ENCODE results near the gene STARD7.
A peak's percentile ranks its signal among the peaks of the same experiment; 100 is the strongest.

The STARD7 gene

GRCh38 chr2:96157649-96158553 is 50.7 kb downstream of the STARD7 start:
- WGBS (ENCODE audit: extremely low coverage, insufficient coverage, low lambda C conversion rate), result no CpG with 5 or more reads among the region's 19 CpGs
- H3K4me2 ChIP-seq (ENCODE audit: low read length), result no peak overlapping the region

GRCh38 chr2:96156926-96157648 is 51.5 kb downstream of the STARD7 start:
- DNase-seq, result no peak
- no peaks in the 10 kb centered on the region for H3K36me3 ChIP-seq (ENCODE audit: control insufficient read depth, insufficient read depth, low read length)
- H4K5ac ChIP-seq (ENCODE audit: low read length), result no peak overlapping the region
- no CpG with 5 or more reads among the region's 5 CpGs for WGBS (ENCODE audit: extremely low coverage, insufficient coverage, low lambda C conversion rate)
- H3K4me1 ChIP-seq (ENCODE audit: control insufficient read depth, low read depth, low read length), result no peaks in the 10 kb centered on the region
- H3K4me2 ChIP-seq (ENCODE audit: low read length), result no peak overlapping the region
- H4K8ac ChIP-seq (ENCODE audit: low read depth, low read length), result no peak overlapping the region
- H2AK5ac ChIP-seq (ENCODE audit: low read length), result no peak overlapping the region
- no peaks in the 10 kb centered on the region for H3K27me3 ChIP-seq (ENCODE audit: insufficient read depth, low read length, poor library complexity)
- no peak overlapping the region for H2BK15ac ChIP-seq (replicated peaks; ENCODE audit: low read depth)
- no peak overlapping the region for H2BK120ac ChIP-seq (ENCODE audit: low read depth, low read length)
- no peak overlapping the region for H3K23ac ChIP-seq (ENCODE audit: low read length)
- H3K18ac ChIP-seq (ENCODE audit: low read length), result no peak overlapping the region
- no peak overlapping the region for H3K4ac ChIP-seq (ENCODE audit: low read depth, low read length)
- H3K4me3 ChIP-seq (ENCODE audit: low read length), result no peak overlapping the region
- no peak overlapping the region for H3K56ac ChIP-seq (ENCODE audit: low read length)
- H3K9ac ChIP-seq (ENCODE audit: low read length), result no peak overlapping the region
- H2BK5ac ChIP-seq (ENCODE audit: low read length), result no peak overlapping the region
- H3K79me1 ChIP-seq (ENCODE audit: low read length), result no peaks in the 10 kb centered on the region
- no peak overlapping the region for H3K27ac ChIP-seq (ENCODE audit: low read depth, low read length)
- H3K79me2 ChIP-seq (ENCODE audit: control insufficient read depth, insufficient read depth, low read length), result no peaks in the 10 kb centered on the region

More at GRCh38 chr2:96157649-96158553, 50.7 kb downstream of the STARD7 start:
- no peaks in the 10 kb centered on the region for H3K4me1 ChIP-seq (ENCODE audit: control insufficient read depth, low read depth, low read length)
- no peaks in the 10 kb centered on the region for H3K79me2 ChIP-seq (ENCODE audit: control insufficient read depth, insufficient read depth, low read length)
- H3K4me3 ChIP-seq (ENCODE audit: low read length), result no peak overlapping the region
- H3K79me1 ChIP-seq (ENCODE audit: low read length), result no peaks in the 10 kb centered on the region
- H2AK5ac ChIP-seq (ENCODE audit: low read length), result no peak overlapping the region
- no peak overlapping the region for H3K23ac ChIP-seq (ENCODE audit: low read length)
- no peak overlapping the region for H3K4ac ChIP-seq (ENCODE audit: low read depth, low read length)
- H4K5ac ChIP-seq (ENCODE audit: low read length), result no peak overlapping the region
- H4K8ac ChIP-seq (ENCODE audit: low read depth, low read length), result no peak overlapping the region
- H3K27ac ChIP-seq (ENCODE audit: low read depth, low read length), result no peak overlapping the region
- H3K27me3 ChIP-seq (ENCODE audit: insufficient read depth, low read length, poor library complexity), result no peaks in the 10 kb centered on the region
- DNase-seq, result no peak
- H2BK120ac ChIP-seq (ENCODE audit: low read depth, low read length), result no peak overlapping the region
- no peak overlapping the region for H3K56ac ChIP-seq (ENCODE audit: low read length)
- no peaks in the 10 kb centered on the region for H3K36me3 ChIP-seq (ENCODE audit: control insufficient read depth, insufficient read depth, low read length)
- no peak overlapping the region for H3K9ac ChIP-seq (ENCODE audit: low read length)
- H2BK5ac ChIP-seq (ENCODE audit: low read length), result no peak overlapping the region
- no peak overlapping the region for H2BK15ac ChIP-seq (replicated peaks; ENCODE audit: low read depth)
- no peak overlapping the region for H3K18ac ChIP-seq (ENCODE audit: low read length)

DNA sequence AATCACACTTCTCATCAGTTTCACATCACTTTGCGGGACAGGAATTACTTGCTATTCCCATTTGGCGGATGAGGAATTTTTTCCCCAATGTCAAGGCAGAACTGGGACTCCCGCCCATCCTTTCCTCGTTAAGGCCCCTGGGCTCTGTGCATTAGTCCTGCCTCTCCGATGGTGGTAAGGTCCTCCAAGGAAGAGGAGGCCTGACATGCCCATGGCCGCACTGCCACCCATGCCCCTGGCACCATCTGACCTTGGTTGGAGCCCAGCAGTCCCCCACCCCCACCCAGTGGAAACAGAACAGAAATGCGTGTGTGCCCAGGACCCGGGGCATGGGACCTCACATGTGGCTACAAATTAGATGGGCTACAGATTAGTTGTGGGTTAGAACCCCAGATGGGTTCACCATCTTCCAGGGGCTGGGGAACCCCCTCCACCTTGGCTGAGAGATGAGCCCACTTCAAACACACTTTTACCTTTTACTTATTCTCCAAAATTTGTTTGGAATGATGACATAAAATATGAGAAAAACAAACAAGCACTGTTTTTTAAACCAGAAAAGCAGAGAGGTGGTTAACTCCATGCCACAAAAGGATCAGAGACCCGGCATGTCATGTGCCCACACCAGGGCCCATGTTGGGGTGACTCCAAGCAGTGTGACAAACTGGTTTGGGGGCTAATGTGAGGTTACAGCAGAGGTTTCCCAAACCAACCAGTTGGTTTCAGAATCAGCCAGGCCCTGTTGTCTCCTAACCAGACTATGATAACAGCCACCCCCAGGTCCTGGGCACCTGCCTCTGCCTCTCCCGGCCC is 52.4 kb downstream of the STARD7 start:
- H3K79me1 ChIP-seq (ENCODE audit: low read length), result no peaks in the 10 kb centered on the region
- no peak overlapping the region for H3K27ac ChIP-seq (ENCODE audit: low read depth, low read length)
- H4K8ac ChIP-seq (ENCODE audit: low read depth, low read length), result no peak overlapping the region
- no peak overlapping the region for H3K4me2 ChIP-seq (ENCODE audit: low read length)
- no peak overlapping the region for H2BK5ac ChIP-seq (ENCODE audit: low read length)
- no CpG with 5 or more reads among the region's 10 CpGs for WGBS (ENCODE audit: extremely low coverage, insufficient coverage, low lambda C conversion rate)
- no peak overlapping the region for H2BK120ac ChIP-seq (ENCODE audit: low read depth, low read length)
- no peaks in the 10 kb centered on the region for H3K27me3 ChIP-seq (ENCODE audit: insufficient read depth, low read length, poor library complexity)
- H4K5ac ChIP-seq (ENCODE audit: low read length), result no peak overlapping the region
- H3K79me2 ChIP-seq (ENCODE audit: control insufficient read depth, insufficient read depth, low read length), result no peaks in the 10 kb centered on the region
- no peak overlapping the region for H3K4me3 ChIP-seq (ENCODE audit: low read length)
- no peak overlapping the region for H3K56ac ChIP-seq (ENCODE audit: low read length)
- H2BK15ac ChIP-seq (replicated peaks; ENCODE audit: low read depth), result no peak overlapping the region
- no peak overlapping the region for H3K18ac ChIP-seq (ENCODE audit: low read length)
- H2AK5ac ChIP-seq (ENCODE audit: low read length), result no peak overlapping the region
- H3K4ac ChIP-seq (ENCODE audit: low read depth, low read length), result no peak overlapping the region
- H3K4me1 ChIP-seq (ENCODE audit: control insufficient read depth, low read depth, low read length), result no peaks in the 10 kb centered on the region
- no peak for DNase-seq
- H3K36me3 ChIP-seq (ENCODE audit: control insufficient read depth, insufficient read depth, low read length), result no peaks in the 10 kb centered on the region
- H3K9ac ChIP-seq (ENCODE audit: low read length), result no peak overlapping the region
- no peak overlapping the region for H3K23ac ChIP-seq (ENCODE audit: low read length)

DNA sequence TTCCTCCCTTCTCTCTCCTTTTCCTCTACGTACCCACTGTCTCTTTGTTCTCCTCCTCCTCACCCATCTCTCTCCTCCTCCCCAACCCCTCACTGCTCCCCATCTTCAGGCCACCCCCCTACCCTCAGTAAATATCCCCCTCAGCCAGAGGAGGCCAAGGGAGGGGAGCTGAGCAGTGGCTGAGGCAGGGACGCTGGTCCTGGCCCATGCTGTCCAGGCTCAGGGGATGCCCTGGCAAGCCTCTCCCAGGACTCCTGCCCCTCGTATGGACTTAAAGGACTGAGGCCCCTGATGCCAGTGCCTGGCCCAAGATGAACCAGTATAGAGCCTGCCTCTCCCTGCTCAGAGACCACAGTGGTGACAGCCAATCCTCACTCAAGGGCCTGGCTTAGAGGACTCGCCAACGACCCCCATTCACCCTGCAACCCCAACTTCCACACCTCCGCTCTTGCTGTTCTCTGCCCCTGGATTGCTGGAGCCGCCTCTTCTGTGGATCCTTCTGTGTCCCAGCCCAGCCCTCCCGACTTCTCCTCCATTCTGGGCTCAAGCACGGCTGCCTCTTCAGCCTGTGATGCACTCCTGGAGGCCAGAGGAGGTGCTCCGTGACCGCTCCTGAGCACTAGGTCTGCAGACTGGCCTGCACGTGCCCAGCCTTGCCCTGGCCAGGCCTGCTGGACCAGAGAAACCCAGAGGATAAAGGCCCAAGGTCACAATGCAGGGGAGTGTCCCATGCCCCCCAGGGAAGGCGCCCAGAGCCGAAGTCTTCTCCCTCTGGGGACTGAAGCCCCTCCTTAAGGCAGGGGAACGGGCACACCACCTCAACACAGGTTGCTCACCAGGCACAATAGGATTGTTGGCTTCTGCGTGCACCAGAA is 53.9 kb downstream of the STARD7 start:
- H3K4me2 ChIP-seq (ENCODE audit: low read length), result no peak overlapping the region
- H3K4me3 ChIP-seq (ENCODE audit: low read length), result no peak overlapping the region
- no peaks in the 10 kb centered on the region for H3K27me3 ChIP-seq (ENCODE audit: insufficient read depth, low read length, poor library complexity)
- no CpG with 5 or more reads among the region's 16 CpGs for WGBS (ENCODE audit: extremely low coverage, insufficient coverage, low lambda C conversion rate)
- no peak overlapping the region for H3K9ac ChIP-seq (ENCODE audit: low read length)
- H2BK15ac ChIP-seq (replicated peaks; ENCODE audit: low read depth), result no peak overlapping the region
- no peak overlapping the region for H4K8ac ChIP-seq (ENCODE audit: low read depth, low read length)
- peak overlapping the region; percentile 7 for H3K56ac ChIP-seq (ENCODE audit: low read length)
- no peak overlapping the region for H2AK5ac ChIP-seq (ENCODE audit: low read length)
- no peaks in the 10 kb centered on the region for H3K79me1 ChIP-seq (ENCODE audit: low read length)
- no peak overlapping the region for H3K23ac ChIP-seq (ENCODE audit: low read length)
- H2BK5ac ChIP-seq (ENCODE audit: low read length), result no peak overlapping the region
- H3K4me1 ChIP-seq (ENCODE audit: control insufficient read depth, low read depth, low read length), result no peaks in the 10 kb centered on the region
- H3K18ac ChIP-seq (ENCODE audit: low read length), result no peak overlapping the region
- no peaks in the 10 kb centered on the region for H3K79me2 ChIP-seq (ENCODE audit: control insufficient read depth, insufficient read depth, low read length)
- no peaks in the 10 kb centered on the region for H3K36me3 ChIP-seq (ENCODE audit: control insufficient read depth, insufficient read depth, low read length)
- no peak overlapping the region for H4K5ac ChIP-seq (ENCODE audit: low read length)
- no peak overlapping the region for H2BK120ac ChIP-seq (ENCODE audit: low read depth, low read length)
- H3K27ac ChIP-seq (ENCODE audit: low read depth, low read length), result no peak overlapping the region
- no peak overlapping the region for H3K4ac ChIP-seq (ENCODE audit: low read depth, low read length)
- no peak for DNase-seq

DNA sequence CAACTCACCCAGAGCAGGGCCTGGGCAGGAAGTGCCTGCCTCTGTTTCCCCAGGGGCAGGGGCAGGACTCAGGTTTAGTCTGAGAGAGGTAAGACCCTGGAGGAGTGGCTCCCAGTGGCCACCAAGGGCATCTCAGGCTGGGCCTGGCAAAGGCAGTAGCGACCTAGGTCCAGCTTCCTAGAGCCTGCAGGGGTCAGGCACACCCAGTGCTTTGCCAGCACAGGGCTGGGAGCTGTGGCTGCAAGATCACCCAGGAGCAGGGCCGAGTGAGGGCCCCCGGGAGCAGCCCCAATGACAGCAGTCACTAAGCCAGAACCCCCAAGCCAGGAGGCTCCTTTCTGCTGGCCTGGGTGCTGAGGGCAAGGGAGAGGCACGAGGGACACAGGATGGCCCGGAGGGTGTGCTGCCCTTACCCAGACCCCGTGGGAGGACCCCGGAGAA is 54.6 kb downstream of the STARD7 start:
- Histone ChIP-seq H2BK120ac (ENCODE audit: low read depth, low read length) (no peak overlapping the region), H4K8ac (ENCODE audit: low read depth, low read length) (no peak overlapping the region), H3K4me1 (ENCODE audit: control insufficient read depth, low read depth, low read length) (no peaks in the 10 kb centered on the region), H2BK15ac (replicated peaks; ENCODE audit: low read depth) (no peak overlapping the region), H3K56ac (ENCODE audit: low read length) (no peak overlapping the region), H3K79me1 (ENCODE audit: low read length) (no peaks in the 10 kb centered on the region), H3K27ac (ENCODE audit: low read depth, low read length) (no peak overlapping the region), H3K4me2 (ENCODE audit: low read length) (no peak overlapping the region), H2BK5ac (ENCODE audit: low read length) (no peak overlapping the region), H3K23ac (ENCODE audit: low read length) (no peak overlapping the region), H3K79me2 (ENCODE audit: control insufficient read depth, insufficient read depth, low read length) (no peaks in the 10 kb centered on the region), H3K36me3 (ENCODE audit: control insufficient read depth, insufficient read depth, low read length) (no peaks in the 10 kb centered on the region), H3K18ac (ENCODE audit: low read length) (no peak overlapping the region), H3K4me3 (ENCODE audit: low read length) (no peak overlapping the region), H3K4ac (ENCODE audit: low read depth, low read length) (no peak overlapping the region), H4K5ac (ENCODE audit: low read length) (no peak overlapping the region), H3K27me3 (ENCODE audit: insufficient read depth, low read length, poor library complexity) (no peaks in the 10 kb centered on the region), H2AK5ac (ENCODE audit: low read length) (no peak overlapping the region), H3K9ac (ENCODE audit: low read length) (no peak overlapping the region)
- DNase-seq, result no peak
- no CpG with 5 or more reads among the region's 7 CpGs for WGBS (ENCODE audit: extremely low coverage, insufficient coverage, low lambda C conversion rate)
